GM12801 (cell line): Measurements from ENCODE around the gene NRXN3.

Source experiments
- CTCF ChIP-seq: IDR thresholded peaks from one replicate; pipeline ENCODE4 v1.5.1; 2011; ENCODE audit warnings: control low read depth; ENCODE audit not compliant: insufficient read length; ENCODE audit errors: extremely low read depth

The NRXN3 gene

GRCh38 chr14:79602742-79603141 is 1432.6 kb downstream of the NRXN3 start:
- TF ChIP-seq CTCF, result no peak

- no peak for TF ChIP-seq CTCF
These were observed 1435.7 kb downstream of the NRXN3 start for GRCh38 chr14:79605849-79606248.

GRCh38 chr14:79608446-79608845 is 1438.3 kb downstream of the NRXN3 start:
- no peak for TF ChIP-seq CTCF

- no peak for TF ChIP-seq CTCF
These were observed 1443.5 kb downstream of the NRXN3 start for GRCh38 chr14:79613625-79614024.

GRCh38 chr14:79614448-79614847 is 1444.3 kb downstream of the NRXN3 start:
- no peak for TF ChIP-seq CTCF

GRCh38 chr14:79627058-79627457 is 1456.9 kb downstream of the NRXN3 start:
- no peak for TF ChIP-seq CTCF

GRCh38 chr14:79629411-79630287 is 1459.5 kb downstream of the NRXN3 start:
- TF ChIP-seq CTCF, result no peak
